HepG2 (cell line): ENCODE data around the gene RAPGEF6. TPM values are rescaled to one million over a fixed set of nuclear protein-coding genes. Genes with fewer than 3 reads are reported as not detected.

ENCODE experiments used
- ATAC-seq: fragments of 200-7000 bp; cut with Tn5 transposase; 3 replicates; pipeline ENCODE4 v1.9.1; 2020; ENCODE audit warnings: mild to moderate bottlenecking, moderate library complexity
- BruUV-seq: library from RNA; stranded (reverse); fragments of 400-500 nt; replicated peaks from 2 replicates; lab custom pipeline; 2021; lab: Mats Ljungman, UMichigan
- CTCF ChIA-PET: fragments of 300-600 bp; formaldehyde crosslinking; extraction: SDS; loops from one replicate; lab custom pipeline; 2021; ENCODE audit warnings: low total read pairs, inconsistent platforms, low intra/inter-chr PET ratio; lab: Yijun Ruan, JAX
- POLR2A ChIA-PET: fragments of 350-600 bp; sonication (Branson Sonifier 250); formaldehyde crosslinking; loops from one replicate; lab custom pipeline; 2020; ENCODE audit warnings: antibody characterized with exemption, inconsistent platforms; lab: Yijun Ruan, JAX
- DNase-seq: peaks from one replicate; pipeline ENCODE4 v3.0.0-alpha.2; 2015; ENCODE audit warnings: low spot score
- FAIRE-seq: peaks from 3 replicates; lab custom pipeline; 2011; peaks lifted over from hg19 to GRCh38; lab: Jason Lieb, UNC
- H2AFZ ChIP-seq: one replicate; pipeline ENCODE4 v1.6.1; 2011; ENCODE audit warnings: low read length, inconsistent platforms
- H3K27ac ChIP-seq: fragments of 300-600 bp; 3 replicates; pipeline ENCODE4 v1.8.0; 2011; ENCODE audit warnings: mixed run types, mild to moderate bottlenecking, mixed read lengths, low read length, inconsistent platforms; ENCODE audit not compliant: insufficient read depth; ENCODE audit errors: extremely low read length
- H3K27me3 ChIP-seq, 2 experiments: fragments of 200-600 bp in 1 of 2; 2 replicates in 1 of 2; 3 replicates in 1 of 2; pipeline versions ENCODE4 v1.6.0 to v1.8.0; 2011; ENCODE audit warnings: low read length in 2 of 2, mild to moderate bottlenecking in 2 of 2, moderate library complexity in 2 of 2, inconsistent platforms in 1 of 2; ENCODE audit not compliant: insufficient read depth in 2 of 2, control insufficient read depth in 1 of 2
- H3K36me3 ChIP-seq, 2 experiments: fragments of 200-600 bp in 1 of 2; replicated peaks in 1 of 2; 2 replicates in 1 of 2; 3 replicates in 1 of 2; pipeline versions ENCODE4 v1.5.1 to v1.8.0; 2011; ENCODE audit warnings: low read length in 2 of 2, inconsistent platforms in 1 of 2; ENCODE audit not compliant: insufficient read depth in 2 of 2, control insufficient read depth in 1 of 2
- H3K4me1 ChIP-seq: 2 replicates; pipeline ENCODE4 v1.5.1; 2012; ENCODE audit warnings: low read length, inconsistent platforms; ENCODE audit not compliant: insufficient read depth
- H3K4me2 ChIP-seq: 2 replicates; pipeline ENCODE4 v1.6.0; 2011; ENCODE audit warnings: low read depth, low read length, inconsistent platforms
- H3K4me3 ChIP-seq, 3 experiments: fragments of 200-600 bp in 1 of 3; sonication (generic), shearing (Covaris generic) in 1 of 3; replicated peaks in 1 of 3; 2 replicates each; pipeline ENCODE4 v1.5.1; 2011 to 2016; ENCODE audit warnings: low read length in 3 of 3, inconsistent platforms in 2 of 3, low read depth in 2 of 3, mild to moderate bottlenecking in 2 of 3, control low read depth in 1 of 3, mixed read lengths in 1 of 3; ENCODE audit not compliant: insufficient read depth in 1 of 3
- H3K79me2 ChIP-seq: one replicate; pipeline ENCODE4 v1.6.1; 2011; ENCODE audit warnings: low read length, inconsistent platforms; ENCODE audit not compliant: insufficient read depth
- H3K9ac ChIP-seq: 2 replicates; pipeline ENCODE4 v1.6.0; 2011; ENCODE audit warnings: mild to moderate bottlenecking, low read depth, low read length, inconsistent platforms; ENCODE audit not compliant: insufficient read depth
- H3K9me3 ChIP-seq: 2 replicates; pipeline ENCODE4 v1.5.1; 2012; ENCODE audit warnings: mild to moderate bottlenecking, low read length
- H4K20me1 ChIP-seq: 2 replicates; pipeline ENCODE4 v1.6.0; 2011; ENCODE audit warnings: inconsistent platforms, mild to moderate bottlenecking, low read length, moderate library complexity; ENCODE audit not compliant: insufficient read depth
- CENPBD1 ChIP-seq: sonication (generic); formaldehyde crosslinking; IDR thresholded peaks from 2 replicates; pipeline ENCODE4 v1.8.0; 2022; ENCODE audit warnings: missing genetic modification reagents, low read depth, mild to moderate bottlenecking, borderline replicate concordance
- CTCF ChIP-seq: sonication (generic); formaldehyde crosslinking; IDR thresholded peaks from 2 replicates; pipeline ENCODE4 v1.5.0; 2020; ENCODE audit warnings: mild to moderate bottlenecking, missing genetic modification reagents, moderate library complexity
- ELF1 ChIP-seq: sonication (generic); formaldehyde crosslinking; IDR thresholded peaks from 2 replicates; pipeline ENCODE4 v1.4.0; 2020; ENCODE audit warnings: missing genetic modification reagents
- NR1H2 ChIP-seq: sonication (generic); formaldehyde crosslinking; IDR thresholded peaks from 2 replicates; pipeline ENCODE4 v1.8.1; 2022; ENCODE audit warnings: low read depth, missing genetic modification reagents, borderline replicate concordance
- POLR2AphosphoS5 ChIP-seq: IDR thresholded peaks from 2 replicates; pipeline ENCODE4 v1.6.1; 2012; ENCODE audit warnings: low read depth, low read length
- RAD21 ChIP-seq: fragments of 450-650 bp; formaldehyde crosslinking; IDR thresholded peaks from 2 replicates; pipeline ENCODE4 v1.5.0; 2020; ENCODE audit warnings: mild to moderate bottlenecking
- SAP130 ChIP-seq: IDR thresholded peaks from 2 replicates; pipeline ENCODE4 v1.6.1; 2016; ENCODE audit warnings: low read depth
- STAG1 ChIP-seq: sonication (generic); formaldehyde crosslinking; IDR thresholded peaks from 2 replicates; pipeline ENCODE4 v1.4.0; 2020; ENCODE audit warnings: missing genetic modification reagents
- TEAD3 ChIP-seq: optimal IDR thresholded peaks from 2 replicates; pipeline ENCODE3; 2016; ENCODE audit warnings: borderline replicate concordance
- TRIM24 ChIP-seq: sonication (generic); formaldehyde crosslinking; IDR thresholded peaks from 2 replicates; pipeline ENCODE4 v1.8.0; 2022; ENCODE audit warnings: mild to moderate bottlenecking, missing genetic modification reagents
- ZNF510 ChIP-seq: sonication (generic); formaldehyde crosslinking; IDR thresholded peaks from 2 replicates; pipeline ENCODE4 v1.4.0; 2020; ENCODE audit warnings: low read depth, mild to moderate bottlenecking, missing genetic modification reagents
- WGBS: methylation state at CpG from one replicate; pipeline ENCODE4 v1.1.6; 2017; ENCODE audit warnings: low lambda C conversion rate; 5-methylcytosine and 5-hydroxymethylcytosine counted together
- in situ Hi-C: cut with HindIII; loops from 2 replicates; pipeline ENCODE4 v1.10.0; 2017; ENCODE audit warnings: low pct_unique_long_range_greater_than_20kb; ENCODE audit not compliant: extremely low pct_ligation_motif_present
- intact Hi-C: fragments of 100-400 bp; cut with micrococcal nuclease; formaldehyde crosslinking; loops from one replicate; pipeline ENCODE4 v1.10.0; 2022; ENCODE audit not compliant: unreplicated experiment
- polyA plus RNA-seq, 8 experiments: library from polyadenylated mRNA; depleted of rRNA in 3 of 8; stranded (reverse) in 7 of 8; unstranded in 1 of 8; fragments of >200 nt; fragmentation: Illumina TruSeq in 4 of 8; extraction: Trizol in 4 of 8; gene quantifications; 2 replicates each; pipeline versions ENCODE4 v1.2.1 to v1.2.3, GENCODE V29; 2011 to 2016; ENCODE audit warnings: low read depth in 4 of 8, missing spikeins in 1 of 8, mixed read lengths in 1 of 8; ENCODE audit not compliant: insufficient read depth in 1 of 8
- total RNA-seq, 5 experiments: library from RNA; depleted of rRNA; stranded (reverse); fragments of >200 nt; fragmentation: Illumina TruSeq; extraction: Trizol; gene quantifications; 2 replicates each; pipeline ENCODE4 v1.2.3, GENCODE V29; 2016; ENCODE audit warnings: low read depth in 1 of 5
- TF ChIP-seq, protein P1 (sequence below): sonication (generic); formaldehyde crosslinking; conservative IDR thresholded peaks from 2 replicates; pipeline ENCODE4 v1.8.0; 2022; ENCODE audit warnings: low read depth, missing genetic modification reagents
- TF ChIP-seq, protein P2 (sequence below): IDR thresholded peaks from 2 replicates; pipeline ENCODE4 v1.4.0; 2020; ENCODE audit warnings: mild to moderate bottlenecking, missing genetic modification reagents
- TF ChIP-seq, protein P3 (sequence below): sonication (generic); formaldehyde crosslinking; IDR thresholded peaks from 2 replicates; pipeline ENCODE4 v1.4.0; 2020; ENCODE audit warnings: mild to moderate bottlenecking, missing genetic modification reagents

The RAPGEF6 gene
- total and polyA plus RNA-seq, 2 of the 13 experiments (the other 11 are each of a cell fraction or from before 2014, with no cell fraction given): 7.7 to 24.6 TPM

- Histone ChIP-seq H3K4me1 (peaks cover 76% of the 10 kb centered on the region), H4K20me1 (no peaks in the 10 kb centered on the region), H3K4me3 (no peak overlapping the region), H3K9ac (no peak overlapping the region), H3K36me3 (no peaks in the 10 kb centered on the region; a peak in 1 of 5 replicates), H3K27me3 (no peaks in the 10 kb centered on the region), H3K79me2 (peaks cover 16% of the 10 kb centered on the region), H3K9me3 (no peaks in the 10 kb centered on the region), H2AFZ (no peak overlapping the region), H3K4me2 (no peak overlapping the region), H3K27ac (peak overlapping the region; percentile 7)
- ATAC-seq: peak; percentile 74
- CTCF ChIA-PET: interaction anchor here (2.1 kb wide), 1 partner anchor 218 kb away, joined by 6 read pairs; the partner anchor contains the start of gene HINT1
- in situ Hi-C loops (loop anchor here (5.0 to 25.0 kb wide), 3 partner anchors 105 to 495 kb away; partner anchors contain the start of gene LYRM7), intact Hi-C loops (loop anchor here (1.0 kb wide), 1 partner anchor 220 kb away; no protein-coding TSS in a partner anchor)
- no TSS peak for BruUV-seq
- POLR2A ChIA-PET: interaction anchor here (1.4 kb wide), 1 partner anchor 119 kb away, joined by 6 read pairs; the partner anchor contains the start of gene CDC42SE2
- peak; percentile 70 for FAIRE-seq
- peak; percentile 66 for DNase-seq
- 70% methylated on average over 3 of the region's 3 CpGs for WGBS
- TF ChIP-seq, protein P1, sequence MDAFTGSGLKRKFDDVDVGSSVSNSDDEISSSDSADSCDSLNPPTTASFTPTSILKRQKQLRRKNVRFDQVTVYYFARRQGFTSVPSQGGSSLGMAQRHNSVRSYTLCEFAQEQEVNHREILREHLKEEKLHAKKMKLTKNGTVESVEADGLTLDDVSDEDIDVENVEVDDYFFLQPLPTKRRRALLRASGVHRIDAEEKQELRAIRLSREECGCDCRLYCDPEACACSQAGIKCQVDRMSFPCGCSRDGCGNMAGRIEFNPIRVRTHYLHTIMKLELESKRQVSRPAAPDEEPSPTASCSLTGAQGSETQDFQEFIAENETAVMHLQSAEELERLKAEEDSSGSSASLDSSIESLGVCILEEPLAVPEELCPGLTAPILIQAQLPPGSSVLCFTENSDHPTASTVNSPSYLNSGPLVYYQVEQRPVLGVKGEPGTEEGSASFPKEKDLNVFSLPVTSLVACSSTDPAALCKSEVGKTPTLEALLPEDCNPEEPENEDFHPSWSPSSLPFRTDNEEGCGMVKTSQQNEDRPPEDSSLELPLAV (CRISPR knock-in tag): no peak
- no peak for TF ChIP-seq CENPBD1
- TF ChIP-seq STAG1 (CRISPR knock-in tag): peak; percentile 70
- TF ChIP-seq, protein P2, sequence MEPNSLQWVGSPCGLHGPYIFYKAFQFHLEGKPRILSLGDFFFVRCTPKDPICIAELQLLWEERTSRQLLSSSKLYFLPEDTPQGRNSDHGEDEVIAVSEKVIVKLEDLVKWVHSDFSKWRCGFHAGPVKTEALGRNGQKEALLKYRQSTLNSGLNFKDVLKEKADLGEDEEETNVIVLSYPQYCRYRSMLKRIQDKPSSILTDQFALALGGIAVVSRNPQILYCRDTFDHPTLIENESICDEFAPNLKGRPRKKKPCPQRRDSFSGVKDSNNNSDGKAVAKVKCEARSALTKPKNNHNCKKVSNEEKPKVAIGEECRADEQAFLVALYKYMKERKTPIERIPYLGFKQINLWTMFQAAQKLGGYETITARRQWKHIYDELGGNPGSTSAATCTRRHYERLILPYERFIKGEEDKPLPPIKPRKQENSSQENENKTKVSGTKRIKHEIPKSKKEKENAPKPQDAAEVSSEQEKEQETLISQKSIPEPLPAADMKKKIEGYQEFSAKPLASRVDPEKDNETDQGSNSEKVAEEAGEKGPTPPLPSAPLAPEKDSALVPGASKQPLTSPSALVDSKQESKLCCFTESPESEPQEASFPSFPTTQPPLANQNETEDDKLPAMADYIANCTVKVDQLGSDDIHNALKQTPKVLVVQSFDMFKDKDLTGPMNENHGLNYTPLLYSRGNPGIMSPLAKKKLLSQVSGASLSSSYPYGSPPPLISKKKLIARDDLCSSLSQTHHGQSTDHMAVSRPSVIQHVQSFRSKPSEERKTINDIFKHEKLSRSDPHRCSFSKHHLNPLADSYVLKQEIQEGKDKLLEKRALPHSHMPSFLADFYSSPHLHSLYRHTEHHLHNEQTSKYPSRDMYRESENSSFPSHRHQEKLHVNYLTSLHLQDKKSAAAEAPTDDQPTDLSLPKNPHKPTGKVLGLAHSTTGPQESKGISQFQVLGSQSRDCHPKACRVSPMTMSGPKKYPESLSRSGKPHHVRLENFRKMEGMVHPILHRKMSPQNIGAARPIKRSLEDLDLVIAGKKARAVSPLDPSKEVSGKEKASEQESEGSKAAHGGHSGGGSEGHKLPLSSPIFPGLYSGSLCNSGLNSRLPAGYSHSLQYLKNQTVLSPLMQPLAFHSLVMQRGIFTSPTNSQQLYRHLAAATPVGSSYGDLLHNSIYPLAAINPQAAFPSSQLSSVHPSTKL (CRISPR knock-in tag): peak; percentile 6; the same call in 1 of the 2 replicates
- TF ChIP-seq, protein P3, sequence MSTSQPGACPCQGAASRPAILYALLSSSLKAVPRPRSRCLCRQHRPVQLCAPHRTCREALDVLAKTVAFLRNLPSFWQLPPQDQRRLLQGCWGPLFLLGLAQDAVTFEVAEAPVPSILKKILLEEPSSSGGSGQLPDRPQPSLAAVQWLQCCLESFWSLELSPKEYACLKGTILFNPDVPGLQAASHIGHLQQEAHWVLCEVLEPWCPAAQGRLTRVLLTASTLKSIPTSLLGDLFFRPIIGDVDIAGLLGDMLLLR: no peak
- no peak for TF ChIP-seq ZNF510 (CRISPR knock-in tag)
- 0 out of 2 replicates have a peak, but pooled peaks have one; percentile 11 for TF ChIP-seq SAP130 (CRISPR knock-in tag)
- TF ChIP-seq RAD21 (CRISPR knock-in tag): peak; percentile 57
- TF ChIP-seq ELF1 (CRISPR knock-in tag): peak; percentile 55
- TF ChIP-seq CTCF: peak; percentile 69
- TF ChIP-seq POLR2AphosphoS5: no peak
- no peak for TF ChIP-seq NR1H2
- TF ChIP-seq TRIM24 (CRISPR knock-in tag): no peak
- TF ChIP-seq TEAD3 (CRISPR knock-in tag): peak; percentile 35
Observed at GRCh38 chr5:131382407-131383395, 252.3 kb downstream of the RAPGEF6 start.
